Neural cell (in vitro differentiated cells): ENCODE results near the gene MARF1. TPM values are rescaled to one million over a fixed set of nuclear protein-coding genes. Genes with fewer than 3 reads are reported as not detected.

Experiments
- H2AFZ ChIP-seq: fragments of 200-600, 300-800 bp; sonication (generic), shearing (Covaris generic); 2 replicates; pipeline ENCODE4 v1.6.0; 2014; ENCODE audit warnings: low read depth, mild to moderate bottlenecking, antibody characterized with exemption, low read length, moderate library complexity
- H3F3A ChIP-seq: fragments of 200-600 bp; shearing (Covaris generic); 2 replicates; pipeline ENCODE4 v1.6.1; 2016; ENCODE audit warnings: mild to moderate bottlenecking, moderate library complexity, mixed read lengths, antibody characterized with exemption, low read length; ENCODE audit not compliant: insufficient read depth, poor library complexity, severe bottlenecking
- H3K27ac ChIP-seq: fragments of 200-600, 300-800 bp; sonication (generic), shearing (Covaris generic); 2 replicates; pipeline ENCODE4 v1.5.1; 2014; ENCODE audit warnings: mild to moderate bottlenecking, low read length, moderate library complexity
- H3K27me3 ChIP-seq: fragments of 300-800, 200-600 bp; sonication (generic), shearing (Covaris generic); 2 replicates; pipeline ENCODE4 v1.6.0; 2014; ENCODE audit warnings: mild to moderate bottlenecking, low read depth, low read length, moderate library complexity; ENCODE audit not compliant: insufficient read depth
- H3K36me3 ChIP-seq: fragments of 300-800, 200-600 bp; sonication (generic), shearing (Covaris generic); 2 replicates; pipeline ENCODE4 v1.5.1; 2014; ENCODE audit warnings: mild to moderate bottlenecking, antibody characterized with exemption, low read length, moderate library complexity; ENCODE audit not compliant: insufficient read depth
- H3K4me2 ChIP-seq: fragments of 300-800, 200-600 bp; sonication (generic), shearing (Covaris generic); 2 replicates; pipeline ENCODE4 v1.6.0; 2014; ENCODE audit warnings: mild to moderate bottlenecking, low read length
- H3K4me3 ChIP-seq: fragments of 300-800, 200-600 bp; sonication (generic), shearing (Covaris generic); 2 replicates; pipeline ENCODE4 v1.5.1; 2014; ENCODE audit warnings: mild to moderate bottlenecking, low read length, moderate library complexity
- H3K79me2 ChIP-seq: fragments of 200-600 bp; shearing (Covaris generic); replicated peaks from 2 replicates; pipeline ENCODE4 v1.6.0; 2014; ENCODE audit warnings: mild to moderate bottlenecking, low read length, moderate library complexity; ENCODE audit not compliant: insufficient read depth
- H3K9ac ChIP-seq: fragments of 300-800, 200-600 bp; sonication (generic), shearing (Covaris generic); 2 replicates; pipeline ENCODE4 v1.6.1; 2016; ENCODE audit warnings: mild to moderate bottlenecking, low read length, mixed read lengths
- H3K9me2 ChIP-seq: fragments of 200-600 bp; shearing (Covaris generic); 2 replicates; pipeline ENCODE4 v1.6.1; 2016; ENCODE audit warnings: mild to moderate bottlenecking, low read length, mixed read lengths; ENCODE audit not compliant: insufficient read depth
- H3K9me3 ChIP-seq: fragments of 200-600, 300-800 bp; sonication (generic), shearing (Covaris generic); 2 replicates; pipeline ENCODE4 v1.6.1; 2016; ENCODE audit warnings: mild to moderate bottlenecking, mixed run types, low read length, moderate library complexity, mixed read lengths
- H4K20me1 ChIP-seq: fragments of 200-600 bp; shearing (Covaris generic); 2 replicates; pipeline ENCODE4 v1.6.1; 2016; ENCODE audit warnings: mild to moderate bottlenecking, mixed run types; ENCODE audit not compliant: insufficient read depth
- EP300 ChIP-seq: fragments of 450-650 bp; conservative IDR thresholded peaks from 2 replicates; pipeline ENCODE4 v1.6.1; 2014; ENCODE audit warnings: antibody characterized with exemption, mild to moderate bottlenecking, moderate library complexity; ENCODE audit not compliant: poor library complexity, severe bottlenecking
- EZH2 ChIP-seq: fragments of 200-600, 300-800 bp; shearing (Covaris generic), sonication (generic); IDR thresholded peaks from 2 replicates; pipeline ENCODE4 v1.6.1; 2014; ENCODE audit warnings: antibody characterized with exemption, low read length, borderline replicate concordance, mild to moderate bottlenecking; ENCODE audit not compliant: insufficient read depth, poor library complexity, severe bottlenecking
- MXI1 ChIP-seq: fragments of 450-650 bp; conservative IDR thresholded peaks from 2 replicates; pipeline ENCODE4 v1.6.1; 2014; ENCODE audit warnings: antibody characterized with exemption, mild to moderate bottlenecking; ENCODE audit not compliant: poor library complexity, severe bottlenecking
- POLR2AphosphoS5 ChIP-seq: IDR thresholded peaks from 2 replicates; pipeline ENCODE4 v1.6.1; 2012
- RAD21 ChIP-seq: fragments of 450-650 bp; conservative IDR thresholded peaks from 2 replicates; pipeline ENCODE4 v1.6.1; 2014; ENCODE audit warnings: antibody characterized with exemption, mild to moderate bottlenecking, moderate library complexity
- REST ChIP-seq: IDR thresholded peaks from 2 replicates; pipeline ENCODE4 v1.6.1; 2012; ENCODE audit warnings: borderline replicate concordance
- SMC3 ChIP-seq: fragments of 450-650 bp; conservative IDR thresholded peaks from 2 replicates; pipeline ENCODE4 v1.6.1; 2014; ENCODE audit warnings: antibody characterized with exemption, mild to moderate bottlenecking, moderate library complexity; ENCODE audit not compliant: poor library complexity
- TAF1 ChIP-seq: IDR thresholded peaks from 2 replicates; pipeline ENCODE4 v1.6.1; 2012; ENCODE audit warnings: low read depth
- polyA plus RNA-seq: library from polyadenylated mRNA; depleted of rRNA; stranded (reverse); fragments of >200 nt; gene quantifications from 2 replicates; pipeline ENCODE4 v1.2.3, GENCODE V29; 2014
- TF ChIP-seq, protein P1 (sequence below): fragments of 450-650 bp; IDR thresholded peaks from 2 replicates; pipeline ENCODE4 v1.5.1; 2014; ENCODE audit warnings: antibody characterized with exemption, mild to moderate bottlenecking, moderate library complexity; ENCODE audit not compliant: poor library complexity, severe bottlenecking

MARF1 gene
- polyA plus RNA-seq, 1 donor from 2014 or later, result 23.2 TPM

GRCh38 chr16:15594711-15595320 lies 48.1 kb downstream of the MARF1 start:
- Histone ChIP-seq H3K9me2 (no peaks in the 10 kb centered on the region), H3K9me3 (no peaks in the 10 kb centered on the region), H3K27me3 (no peaks in the 10 kb centered on the region), H3K27ac (no peak overlapping the region), H3K79me2 (no peaks in the 10 kb centered on the region), H3K4me2 (no peak overlapping the region), H2AFZ (no peak overlapping the region), H3K36me3 (peaks cover 16% of the 10 kb centered on the region), H3F3A (no peaks in the 10 kb centered on the region), H3K4me3 (no peak overlapping the region), H4K20me1 (no peaks in the 10 kb centered on the region), H3K9ac (no peak overlapping the region)
- no peak for TF ChIP-seq EP300
- TF ChIP-seq EZH2, result no peak
- TF ChIP-seq, protein P1, sequence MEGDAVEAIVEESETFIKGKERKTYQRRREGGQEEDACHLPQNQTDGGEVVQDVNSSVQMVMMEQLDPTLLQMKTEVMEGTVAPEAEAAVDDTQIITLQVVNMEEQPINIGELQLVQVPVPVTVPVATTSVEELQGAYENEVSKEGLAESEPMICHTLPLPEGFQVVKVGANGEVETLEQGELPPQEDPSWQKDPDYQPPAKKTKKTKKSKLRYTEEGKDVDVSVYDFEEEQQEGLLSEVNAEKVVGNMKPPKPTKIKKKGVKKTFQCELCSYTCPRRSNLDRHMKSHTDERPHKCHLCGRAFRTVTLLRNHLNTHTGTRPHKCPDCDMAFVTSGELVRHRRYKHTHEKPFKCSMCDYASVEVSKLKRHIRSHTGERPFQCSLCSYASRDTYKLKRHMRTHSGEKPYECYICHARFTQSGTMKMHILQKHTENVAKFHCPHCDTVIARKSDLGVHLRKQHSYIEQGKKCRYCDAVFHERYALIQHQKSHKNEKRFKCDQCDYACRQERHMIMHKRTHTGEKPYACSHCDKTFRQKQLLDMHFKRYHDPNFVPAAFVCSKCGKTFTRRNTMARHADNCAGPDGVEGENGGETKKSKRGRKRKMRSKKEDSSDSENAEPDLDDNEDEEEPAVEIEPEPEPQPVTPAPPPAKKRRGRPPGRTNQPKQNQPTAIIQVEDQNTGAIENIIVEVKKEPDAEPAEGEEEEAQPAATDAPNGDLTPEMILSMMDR, result no peak
- no peak for TF ChIP-seq SMC3
- no peak for TF ChIP-seq TAF1
- TF ChIP-seq REST, result no peak
- no peak for TF ChIP-seq POLR2AphosphoS5
- TF ChIP-seq MXI1, result no peak
- no peak for TF ChIP-seq RAD21

DNA sequence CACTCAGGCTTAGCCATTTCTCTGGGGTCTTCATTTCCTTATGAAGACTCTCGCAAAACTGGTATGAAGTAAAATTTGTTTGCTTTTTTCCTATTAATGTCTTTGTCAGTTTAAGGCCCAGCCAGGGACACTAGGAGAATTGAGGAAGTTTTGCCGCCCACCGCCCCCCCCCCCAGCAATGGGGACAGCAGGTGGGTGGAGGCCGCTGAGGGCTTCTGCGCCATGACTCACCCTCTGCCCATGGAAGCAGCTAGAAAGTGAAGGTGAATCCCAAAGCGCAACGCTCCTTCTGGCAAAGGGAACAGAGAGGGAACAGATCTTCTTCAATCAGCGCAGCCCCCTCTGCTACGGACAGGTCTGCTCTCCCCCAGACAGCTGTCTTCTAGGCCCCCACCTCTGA lies 49.7 kb downstream of the MARF1 start:
- Histone ChIP-seq H3K36me3 (peaks cover 16% of the 10 kb centered on the region), H3F3A (no peaks in the 10 kb centered on the region)
- no peak for TF ChIP-seq EP300
- TF ChIP-seq MXI1, result no peak
- TF ChIP-seq, protein P1, result no peak
- no peak for TF ChIP-seq SMC3
- TF ChIP-seq EZH2, result no peak
- TF ChIP-seq REST, result no peak
- TF ChIP-seq TAF1, result no peak
- no peak for TF ChIP-seq POLR2AphosphoS5
- no peak for TF ChIP-seq RAD21

More for the DNA sequence above, 49.7 kb downstream of the MARF1 start:
- no peak overlapping the region for H3K4me2 ChIP-seq
- H3K9ac ChIP-seq, result no peak overlapping the region
- no peak overlapping the region for H3K27ac ChIP-seq
- no peak overlapping the region for H3K4me3 ChIP-seq
- H3K9me3 ChIP-seq, result no peaks in the 10 kb centered on the region
- no peaks in the 10 kb centered on the region for H4K20me1 ChIP-seq
- no peaks in the 10 kb centered on the region for H3K79me2 ChIP-seq
- H3K27me3 ChIP-seq, result no peaks in the 10 kb centered on the region
- H2AFZ ChIP-seq, result no peak overlapping the region
- no peaks in the 10 kb centered on the region for H3K9me2 ChIP-seq
